Liver (tissue), 9 donors: ENCODE results near the gene DROSHA. TPM values are rescaled to one million over a fixed set of nuclear protein-coding genes. Genes with fewer than 3 reads are reported as not detected.

ENCODE experiments used
- DNase-seq: peaks from one replicate; pipeline ENCODE4 v3.0.0-alpha.2; 2017; ENCODE audit warnings: low spot score
- H3K27ac ChIP-seq, 2 donors: one replicate each; pipeline ENCODE4 v1.7.0; 2013; ENCODE audit warnings: inconsistent platforms in 2 of 2, low read length in 2 of 2, control low read depth in 1 of 2, low read depth in 1 of 2, mild to moderate bottlenecking in 1 of 2
- H3K27me3 ChIP-seq, 4 donors: one replicate each; pipeline versions ENCODE4 v1.6.1 to v1.7.0; 2013; ENCODE audit warnings: low read length in 3 of 4, inconsistent platforms in 1 of 4, mild to moderate bottlenecking in 1 of 4, moderate library complexity in 1 of 4; ENCODE audit not compliant: control insufficient read depth in 4 of 4, insufficient read depth in 4 of 4
- H3K36me3 ChIP-seq, 4 donors: one replicate each; pipeline versions ENCODE4 v1.6.1 to v1.7.0; 2013; ENCODE audit warnings: low read length in 3 of 4, mild to moderate bottlenecking in 3 of 4, low read depth in 1 of 4, moderate library complexity in 1 of 4; ENCODE audit not compliant: control insufficient read depth in 4 of 4, insufficient read depth in 3 of 4
- H3K4me1 ChIP-seq, 4 donors: one replicate each; pipeline versions ENCODE4 v1.6.1 to v1.7.0; 2013; ENCODE audit warnings: low read length in 3 of 4, mild to moderate bottlenecking in 3 of 4, moderate library complexity in 1 of 4; ENCODE audit not compliant: control insufficient read depth in 4 of 4, insufficient read depth in 4 of 4
- H3K4me3 ChIP-seq, 3 donors: one replicate each; pipeline versions ENCODE4 v1.6.1 to v1.7.0; 2013; ENCODE audit warnings: low read length in 3 of 3, control low read depth in 1 of 3, low read depth in 1 of 3, mild to moderate bottlenecking in 1 of 3
- H3K9ac ChIP-seq, 2 donors: one replicate each; pipeline ENCODE4 v1.7.0; 2013; ENCODE audit warnings: low read length in 2 of 2, mild to moderate bottlenecking in 2 of 2, moderate library complexity in 2 of 2, control low read depth in 1 of 2, low read depth in 1 of 2
- H3K9me3 ChIP-seq, 4 donors: one replicate each; pipeline versions ENCODE4 v1.6.1 to v1.7.0; 2013; ENCODE audit warnings: low read length in 3 of 4; ENCODE audit not compliant: control insufficient read depth in 4 of 4
- GABPA ChIP-seq, 2 donors: IDR thresholded peaks in 1 of 2; conservative IDR thresholded peaks in 1 of 2; 2 replicates each; pipeline ENCODE4 v1.6.1; 2016; ENCODE audit warnings: antibody characterized with exemption in 2 of 2, mild to moderate bottlenecking in 1 of 2, moderate library complexity in 1 of 2
- HNF4A ChIP-seq, 2 donors: conservative IDR thresholded peaks; 2 replicates each; pipeline ENCODE4 v1.6.1; 2016; ENCODE audit warnings: antibody characterized with exemption in 2 of 2, mild to moderate bottlenecking in 2 of 2
- HNF4G ChIP-seq: IDR thresholded peaks from 2 replicates; pipeline ENCODE4 v1.6.1; 2016; ENCODE audit warnings: antibody characterized with exemption
- JUND ChIP-seq, 2 donors: IDR thresholded peaks; 2 replicates each; pipeline ENCODE4 v1.6.1; 2016; ENCODE audit warnings: antibody characterized with exemption in 2 of 2
- NR2F2 ChIP-seq: IDR thresholded peaks from 2 replicates; pipeline ENCODE4 v1.6.1; 2016; ENCODE audit warnings: antibody characterized with exemption
- RAD21 ChIP-seq, 2 donors: IDR thresholded peaks; 2 replicates each; pipeline ENCODE4 v1.6.1; 2016; ENCODE audit warnings: antibody characterized with exemption in 2 of 2, mild to moderate bottlenecking in 2 of 2
- SP1 ChIP-seq: IDR thresholded peaks from 2 replicates; pipeline ENCODE4 v1.6.1; 2018; ENCODE audit warnings: antibody characterized with exemption, mild to moderate bottlenecking
- TAF1 ChIP-seq: conservative IDR thresholded peaks from 2 replicates; pipeline ENCODE4 v1.6.1; 2016; ENCODE audit warnings: antibody characterized with exemption, mild to moderate bottlenecking
- YY1 ChIP-seq: IDR thresholded peaks from 2 replicates; pipeline ENCODE4 v1.6.1; 2016; ENCODE audit warnings: antibody characterized with exemption, mild to moderate bottlenecking
- WGBS: extraction: QIAGEN DNeasy Blood & Tissue Kit; methylation state at CpG from one replicate; pipeline ENCODE4 v1.1.7; 2013; 5-methylcytosine and 5-hydroxymethylcytosine counted together
- polyA plus RNA-seq, 2 donors: library from polyadenylated mRNA; stranded (reverse) in 1 of 2; unstranded in 1 of 2; fragments of 200-250 nt in 1 of 2; fragments of >200 nt in 1 of 2; fragmentation: Nextera tagmentation in 1 of 2; extraction: Ambion mirVana in 1 of 2; gene quantifications; one replicate each; pipeline versions ENCODE4 v1.2.1 to v1.2.3, GENCODE V29; 2013 to 2015
- total RNA-seq, 2 donors: library from RNA; depleted of rRNA; stranded (reverse); fragments of >200 nt; gene quantifications; one replicate each; pipeline ENCODE4 v1.2.3, GENCODE V29; 2014
- TF ChIP-seq, protein P1 (sequence below): IDR thresholded peaks from 2 replicates; pipeline ENCODE4 v1.6.1; 2016; ENCODE audit warnings: antibody characterized with exemption
- TF ChIP-seq, protein P2 (sequence below): IDR thresholded peaks from 2 replicates; pipeline ENCODE4 v1.6.1; 2016; ENCODE audit warnings: antibody characterized with exemption
- TF ChIP-seq, protein P3 (sequence below): IDR thresholded peaks from 2 replicates; pipeline ENCODE4 v1.6.1; 2016; ENCODE audit warnings: antibody characterized with exemption, mild to moderate bottlenecking
- TF ChIP-seq, protein P4 (sequence below): fragments of 150-350 bp; IDR thresholded peaks from 2 replicates; pipeline ENCODE4 v1.5.1; 2017; ENCODE audit warnings: improper control_type of control experiment, low read depth, low read length; ENCODE audit not compliant: missing input control
- donor health status: healthy.
- donor health status: healthy.
- donor health status: healthy.
- donor health status: healthy.
- donor health status: healthy.

Gene DROSHA
- total and polyA plus RNA-seq, 4 donors = 8.2 to 25.4 (median 15.4) TPM

DNA sequence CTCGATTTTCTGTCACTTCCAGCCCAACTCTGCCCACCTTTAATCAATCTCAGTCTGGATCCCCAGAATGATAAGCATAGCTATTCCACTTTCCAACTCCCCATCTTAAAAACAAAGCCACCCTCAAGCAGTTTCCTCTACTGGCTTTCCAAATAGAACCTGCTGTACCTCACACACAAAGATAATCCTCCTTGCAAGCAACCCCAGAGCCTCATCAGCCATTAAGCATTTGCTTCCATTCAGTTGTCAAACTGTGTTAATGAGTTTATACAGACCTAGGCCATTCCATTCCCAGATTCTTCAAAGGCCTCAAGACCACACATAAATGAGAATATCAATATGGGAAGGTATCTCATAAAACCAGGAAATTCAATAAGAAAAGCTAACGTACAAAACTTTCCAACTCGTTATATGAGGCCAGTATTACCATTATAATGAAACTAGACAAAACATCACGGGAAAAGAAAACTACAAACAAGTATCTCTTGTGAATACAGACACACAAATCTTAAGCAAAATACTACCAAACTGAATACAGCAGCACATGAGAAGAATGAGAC, 86.8 kb downstream of the DROSHA start:
- H3K27ac ChIP-seq = no peak overlapping the region
- no peak overlapping the region for H3K4me3 ChIP-seq
- no peak for TF ChIP-seq JUND (IDR thresholded peaks at IDR 0.05)
- no peak for TF ChIP-seq GABPA (IDR thresholded peaks at IDR 0.05 in 1 of 2, conservative IDR thresholded peaks at IDR 0.05 in 1 of 2)
- no peak for TF ChIP-seq HNF4A (conservative IDR thresholded peaks at IDR 0.05)
- TF ChIP-seq TAF1 = no peak
- TF ChIP-seq SP1 = no peak
- TF ChIP-seq, protein P1, sequence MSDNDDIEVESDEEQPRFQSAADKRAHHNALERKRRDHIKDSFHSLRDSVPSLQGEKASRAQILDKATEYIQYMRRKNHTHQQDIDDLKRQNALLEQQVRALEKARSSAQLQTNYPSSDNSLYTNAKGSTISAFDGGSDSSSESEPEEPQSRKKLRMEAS = no peak
- TF ChIP-seq NR2F2 = no peak
- TF ChIP-seq, protein P2, sequence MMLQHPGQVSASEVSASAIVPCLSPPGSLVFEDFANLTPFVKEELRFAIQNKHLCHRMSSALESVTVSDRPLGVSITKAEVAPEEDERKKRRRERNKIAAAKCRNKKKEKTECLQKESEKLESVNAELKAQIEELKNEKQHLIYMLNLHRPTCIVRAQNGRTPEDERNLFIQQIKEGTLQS = no peak
- H3K9me3 ChIP-seq = no peaks in the 10 kb centered on the region
- DNase-seq = no peak
- 96% methylated on average over 4 of the region's 4 CpGs for WGBS
- no peak overlapping the region for H3K9ac ChIP-seq
- H3K27me3 ChIP-seq = no peaks in the 10 kb centered on the region
- H3K36me3 ChIP-seq = peaks cover 5 to 25% (median 14%) of the 10 kb centered on the region in 4 donors
- no peaks in the 10 kb centered on the region for H3K4me1 ChIP-seq

DNA sequence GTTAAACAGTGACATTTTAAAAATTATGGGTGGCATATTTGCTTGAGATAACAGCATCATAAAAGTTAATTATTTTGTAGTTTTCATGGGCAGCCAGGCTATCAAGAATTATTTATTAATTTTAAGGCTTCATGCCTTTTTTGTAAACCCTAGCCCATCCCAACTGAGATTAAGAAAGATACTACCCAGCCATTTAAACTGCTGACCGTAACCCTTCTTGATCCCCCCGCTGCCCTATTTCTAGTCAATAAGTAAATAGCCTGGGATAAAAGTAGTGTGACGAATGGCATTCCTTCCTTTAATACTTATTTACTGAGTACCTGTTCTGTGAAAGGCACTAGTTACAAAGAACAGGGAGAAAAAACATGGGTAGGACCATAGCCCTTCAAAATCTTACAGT, 88.3 kb downstream of the DROSHA start:
- 96% methylated on average over 3 of the region's 3 CpGs for WGBS

More for the DNA sequence above, 88.3 kb downstream of the DROSHA start:
- H3K9ac ChIP-seq = no peak overlapping the region
- no peak overlapping the region for H3K4me3 ChIP-seq
- H3K9me3 ChIP-seq = no peaks in the 10 kb centered on the region
- H3K4me1 ChIP-seq = no peaks in the 10 kb centered on the region
- no peak overlapping the region for H3K27ac ChIP-seq
- TF ChIP-seq HNF4G (no peak), TAF1 (no peak), HNF4A (conservative IDR thresholded peaks at IDR 0.05) (no peak), YY1 (no peak), SP1 (no peak), RAD21 (IDR thresholded peaks at IDR 0.05) (no peak), GABPA (IDR thresholded peaks at IDR 0.05 in 1 of 2, conservative IDR thresholded peaks at IDR 0.05 in 1 of 2) (no peak)
- TF ChIP-seq, protein P3, sequence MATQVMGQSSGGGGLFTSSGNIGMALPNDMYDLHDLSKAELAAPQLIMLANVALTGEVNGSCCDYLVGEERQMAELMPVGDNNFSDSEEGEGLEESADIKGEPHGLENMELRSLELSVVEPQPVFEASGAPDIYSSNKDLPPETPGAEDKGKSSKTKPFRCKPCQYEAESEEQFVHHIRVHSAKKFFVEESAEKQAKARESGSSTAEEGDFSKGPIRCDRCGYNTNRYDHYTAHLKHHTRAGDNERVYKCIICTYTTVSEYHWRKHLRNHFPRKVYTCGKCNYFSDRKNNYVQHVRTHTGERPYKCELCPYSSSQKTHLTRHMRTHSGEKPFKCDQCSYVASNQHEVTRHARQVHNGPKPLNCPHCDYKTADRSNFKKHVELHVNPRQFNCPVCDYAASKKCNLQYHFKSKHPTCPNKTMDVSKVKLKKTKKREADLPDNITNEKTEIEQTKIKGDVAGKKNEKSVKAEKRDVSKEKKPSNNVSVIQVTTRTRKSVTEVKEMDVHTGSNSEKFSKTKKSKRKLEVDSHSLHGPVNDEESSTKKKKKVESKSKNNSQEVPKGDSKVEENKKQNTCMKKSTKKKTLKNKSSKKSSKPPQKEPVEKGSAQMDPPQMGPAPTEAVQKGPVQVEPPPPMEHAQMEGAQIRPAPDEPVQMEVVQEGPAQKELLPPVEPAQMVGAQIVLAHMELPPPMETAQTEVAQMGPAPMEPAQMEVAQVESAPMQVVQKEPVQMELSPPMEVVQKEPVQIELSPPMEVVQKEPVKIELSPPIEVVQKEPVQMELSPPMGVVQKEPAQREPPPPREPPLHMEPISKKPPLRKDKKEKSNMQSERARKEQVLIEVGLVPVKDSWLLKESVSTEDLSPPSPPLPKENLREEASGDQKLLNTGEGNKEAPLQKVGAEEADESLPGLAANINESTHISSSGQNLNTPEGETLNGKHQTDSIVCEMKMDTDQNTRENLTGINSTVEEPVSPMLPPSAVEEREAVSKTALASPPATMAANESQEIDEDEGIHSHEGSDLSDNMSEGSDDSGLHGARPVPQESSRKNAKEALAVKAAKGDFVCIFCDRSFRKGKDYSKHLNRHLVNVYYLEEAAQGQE = no peak
- TF ChIP-seq, protein P4, sequence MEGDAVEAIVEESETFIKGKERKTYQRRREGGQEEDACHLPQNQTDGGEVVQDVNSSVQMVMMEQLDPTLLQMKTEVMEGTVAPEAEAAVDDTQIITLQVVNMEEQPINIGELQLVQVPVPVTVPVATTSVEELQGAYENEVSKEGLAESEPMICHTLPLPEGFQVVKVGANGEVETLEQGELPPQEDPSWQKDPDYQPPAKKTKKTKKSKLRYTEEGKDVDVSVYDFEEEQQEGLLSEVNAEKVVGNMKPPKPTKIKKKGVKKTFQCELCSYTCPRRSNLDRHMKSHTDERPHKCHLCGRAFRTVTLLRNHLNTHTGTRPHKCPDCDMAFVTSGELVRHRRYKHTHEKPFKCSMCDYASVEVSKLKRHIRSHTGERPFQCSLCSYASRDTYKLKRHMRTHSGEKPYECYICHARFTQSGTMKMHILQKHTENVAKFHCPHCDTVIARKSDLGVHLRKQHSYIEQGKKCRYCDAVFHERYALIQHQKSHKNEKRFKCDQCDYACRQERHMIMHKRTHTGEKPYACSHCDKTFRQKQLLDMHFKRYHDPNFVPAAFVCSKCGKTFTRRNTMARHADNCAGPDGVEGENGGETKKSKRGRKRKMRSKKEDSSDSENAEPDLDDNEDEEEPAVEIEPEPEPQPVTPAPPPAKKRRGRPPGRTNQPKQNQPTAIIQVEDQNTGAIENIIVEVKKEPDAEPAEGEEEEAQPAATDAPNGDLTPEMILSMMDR = no peak
- DNase-seq = no peak
- peaks cover 5 to 18% (median 12%) of the 10 kb centered on the region in 4 donors for H3K36me3 ChIP-seq
- no peaks in the 10 kb centered on the region for H3K27me3 ChIP-seq
